Measurements from ENCODE around the gene SH3TC1. TPM values are rescaled to one million over a fixed set of nuclear protein-coding genes. Genes with fewer than 3 reads are reported as not detected.
A peak's percentile ranks its signal among the peaks of the same experiment; 100 is the strongest.

SH3TC1 gene
- total RNA-seq, 6 donors from 2014 or later = 34.1 to 193 (median 81.4) TPM

- TF ChIP-seq CTCF (IDR thresholded peaks at IDR 0.05) (no peak), EP300 (IDR thresholded peaks at IDR 0.05) (no peak), POLR2A (IDR thresholded peaks at IDR 0.05) (no peak), POLR2AphosphoS5 (IDR thresholded peaks at IDR 0.05) (no peak)
- H3K4me1 ChIP-seq = peaks cover 9 to 47% (median 25%) of the 10 kb centered on the region in 4 donors
- H3K27ac ChIP-seq = peak overlapping the region in 1 of 4 donors; percentile 11
- ATAC-seq (ENCODE audit: low FRiP score in 2 of 2) (no peak), DNase-seq (peak in 1 of 2 donors; percentile 70)
- no peaks in the 10 kb centered on the region for H3K27me3 ChIP-seq
- no peak overlapping the region for H3K4me3 ChIP-seq
- H3K36me3 ChIP-seq = peaks cover 0 to 37% (median 25%) of the 10 kb centered on the region in 4 donors
- H3K9me3 ChIP-seq = no peaks in the 10 kb centered on the region
- 67% methylated on average over 16 to 26 of the region's 26 CpGs for WGBS, 2 donors
Observed at GRCh38 chr4:8205749-8206611, 6.9 kb downstream of the SH3TC1 start.

- no peak overlapping the region for H3K27ac ChIP-seq
- ATAC-seq (ENCODE audit: low FRiP score in 2 of 2) = no peak
Observed at GRCh38 chr4:8207314-8207713, 8.2 kb downstream of the SH3TC1 start.

DNA sequence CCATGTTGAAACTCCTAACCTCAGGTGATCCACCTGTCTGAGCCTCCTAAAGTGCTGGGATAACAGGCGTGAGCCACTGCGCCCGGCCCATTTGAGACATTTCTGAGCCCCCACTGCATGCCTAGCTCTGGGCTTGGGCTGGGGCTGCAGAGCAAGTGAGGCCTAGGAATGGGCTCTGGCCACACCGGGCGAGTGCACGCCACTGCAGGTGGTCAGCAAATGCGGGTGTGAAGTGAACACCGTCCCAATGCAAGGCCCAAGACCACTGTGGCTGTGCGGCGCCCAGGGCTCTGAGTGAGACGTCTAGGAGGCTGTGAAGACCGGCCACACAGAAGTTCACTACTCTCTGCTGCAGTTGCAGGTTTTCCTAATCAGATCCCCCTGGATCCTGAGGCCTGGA, 9.5 kb downstream of the SH3TC1 start:
- TF ChIP-seq CTCF (IDR thresholded peaks at IDR 0.05) (no peak), POLR2AphosphoS5 (IDR thresholded peaks at IDR 0.05) (no peak), EP300 (IDR thresholded peaks at IDR 0.05) (no peak), POLR2A (IDR thresholded peaks at IDR 0.05) (no peak)
- H3K9me3 ChIP-seq = no peaks in the 10 kb centered on the region
- H3K27me3 ChIP-seq = no peaks in the 10 kb centered on the region
- no peak for ATAC-seq (ENCODE audit: low FRiP score in 2 of 2)
- DNase-seq = peak in 1 of 2 donors; percentile 56
- WGBS, 2 donors = 95 to 98% methylated on average over 11 to 12 of the region's 12 CpGs
- H3K36me3 ChIP-seq = peaks cover 0 to 51% (median 27%) of the 10 kb centered on the region in 4 donors
- no peak overlapping the region for H3K4me3 ChIP-seq
- no peak overlapping the region for H3K27ac ChIP-seq
- peaks cover 0 to 27% (median 9%) of the 10 kb centered on the region in 4 donors for H3K4me1 ChIP-seq

More at GRCh38 chr4:8207314-8207713, 8.2 kb downstream of the SH3TC1 start:
- H3K4me3 ChIP-seq = no peak overlapping the region
- WGBS, 2 donors = 75 to 82% methylated on average over 6 of the region's 6 CpGs
- no peaks in the 10 kb centered on the region for H3K27me3 ChIP-seq
- H3K9me3 ChIP-seq = no peaks in the 10 kb centered on the region
- DNase-seq = no peak
- H3K36me3 ChIP-seq = peaks cover 0 to 43% (median 25%) of the 10 kb centered on the region in 4 donors
- TF ChIP-seq EP300 (IDR thresholded peaks at IDR 0.05) = no peak
- TF ChIP-seq POLR2AphosphoS5 (IDR thresholded peaks at IDR 0.05) = peak in 1 of 2 donors; percentile 20
- TF ChIP-seq CTCF (IDR thresholded peaks at IDR 0.05) = no peak
- no peak for TF ChIP-seq POLR2A (IDR thresholded peaks at IDR 0.05)
- H3K4me1 ChIP-seq = peaks cover 0 to 34% (median 12%) of the 10 kb centered on the region in 4 donors

DNA sequence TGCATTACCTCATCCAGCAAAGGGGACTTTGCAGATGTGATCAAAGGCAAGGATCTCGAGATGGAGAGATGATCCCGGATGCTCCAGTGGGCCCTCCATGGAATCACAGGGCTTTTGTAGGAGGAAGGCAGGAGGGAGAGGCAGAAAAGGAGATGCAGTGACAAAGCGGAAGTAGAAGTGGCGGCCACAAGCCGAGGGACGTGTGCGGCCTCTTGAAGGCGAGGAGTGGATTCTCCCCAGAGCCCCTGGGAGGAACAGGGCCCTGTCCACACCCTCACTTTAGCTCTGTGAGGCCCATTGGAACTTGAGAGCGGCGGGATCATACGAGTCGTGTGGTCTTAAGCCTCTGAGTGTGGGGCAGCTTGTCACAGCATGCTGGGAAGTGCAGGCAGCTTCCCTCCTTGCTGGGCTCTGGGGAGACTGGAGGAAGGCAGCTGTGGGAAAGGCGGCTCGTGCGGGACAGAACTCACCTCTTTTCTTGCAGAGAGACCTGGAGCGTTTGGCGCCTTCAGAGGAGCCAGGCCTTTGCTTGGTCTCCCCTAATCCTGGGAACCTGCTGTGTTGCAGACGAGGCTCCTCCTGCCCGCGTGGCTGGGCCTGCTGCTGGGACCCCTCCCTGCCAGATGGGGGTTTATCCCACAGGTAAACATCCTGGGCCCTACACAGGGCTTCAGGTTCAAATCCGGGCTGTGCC, 10.2 kb downstream of the SH3TC1 start:
- H3K9me3 ChIP-seq = no peaks in the 10 kb centered on the region
- peak in 1 of 2 donors; percentile 45 for DNase-seq
- H3K27ac ChIP-seq = no peak overlapping the region
- ATAC-seq (ENCODE audit: low FRiP score in 2 of 2) = no peak
- peaks cover 0 to 24% (median 9%) of the 10 kb centered on the region in 4 donors for H3K4me1 ChIP-seq
- H3K36me3 ChIP-seq = peaks cover 0 to 58% (median 29%) of the 10 kb centered on the region in 4 donors
- WGBS, 2 donors = 90 to 96% methylated on average over 17 to 19 of the region's 21 CpGs
- TF ChIP-seq CTCF (IDR thresholded peaks at IDR 0.05) (no peak), EP300 (IDR thresholded peaks at IDR 0.05) (no peak)
- no peaks in the 10 kb centered on the region for H3K27me3 ChIP-seq
- H3K4me3 ChIP-seq = no peak overlapping the region
